ENCODE measurements around the gene PAQR5. TPM values are rescaled to one million over a fixed set of nuclear protein-coding genes. Genes with fewer than 3 reads are reported as not detected.

The PAQR5 gene
- total RNA-seq, 1 experiment from 2014 or later = 34.0 TPM

DNA sequence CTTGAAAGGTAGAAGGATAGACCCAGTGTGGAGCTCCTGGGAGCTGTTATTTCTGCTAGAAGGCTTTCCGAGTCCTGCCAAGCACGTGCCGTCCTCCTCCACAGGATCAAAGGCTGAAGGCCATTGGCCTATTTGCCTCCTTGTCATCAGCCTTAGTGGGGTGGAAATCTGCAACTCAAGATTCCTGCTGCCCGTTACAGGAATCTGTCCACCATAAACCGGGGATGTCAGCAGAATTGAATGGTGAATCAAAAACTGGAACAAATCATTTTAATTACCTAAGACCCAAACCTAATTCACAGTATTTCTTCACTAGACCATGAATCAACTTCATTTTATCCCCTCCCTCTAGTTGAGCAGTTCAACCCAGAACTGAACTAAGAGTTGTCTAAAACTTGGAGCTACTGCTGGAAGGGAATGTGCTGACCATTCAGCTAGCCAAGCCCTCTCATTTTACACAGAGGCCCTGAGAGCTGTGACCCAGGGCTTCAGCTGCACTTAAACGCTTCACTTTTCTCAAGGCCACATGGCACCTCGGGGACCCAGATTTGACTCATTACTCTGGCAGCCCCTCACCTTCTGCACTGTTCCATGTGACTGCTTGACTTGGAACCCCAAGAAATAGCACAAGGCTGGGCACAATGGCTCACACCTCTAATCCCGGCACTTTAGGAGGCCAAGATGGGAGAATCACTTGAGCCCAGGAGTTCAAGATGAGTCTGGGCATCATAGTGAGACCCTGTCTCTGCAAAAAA lies 78.7 kb downstream of the PAQR5 start (continued):
- TF ChIP-seq, protein P1, sequence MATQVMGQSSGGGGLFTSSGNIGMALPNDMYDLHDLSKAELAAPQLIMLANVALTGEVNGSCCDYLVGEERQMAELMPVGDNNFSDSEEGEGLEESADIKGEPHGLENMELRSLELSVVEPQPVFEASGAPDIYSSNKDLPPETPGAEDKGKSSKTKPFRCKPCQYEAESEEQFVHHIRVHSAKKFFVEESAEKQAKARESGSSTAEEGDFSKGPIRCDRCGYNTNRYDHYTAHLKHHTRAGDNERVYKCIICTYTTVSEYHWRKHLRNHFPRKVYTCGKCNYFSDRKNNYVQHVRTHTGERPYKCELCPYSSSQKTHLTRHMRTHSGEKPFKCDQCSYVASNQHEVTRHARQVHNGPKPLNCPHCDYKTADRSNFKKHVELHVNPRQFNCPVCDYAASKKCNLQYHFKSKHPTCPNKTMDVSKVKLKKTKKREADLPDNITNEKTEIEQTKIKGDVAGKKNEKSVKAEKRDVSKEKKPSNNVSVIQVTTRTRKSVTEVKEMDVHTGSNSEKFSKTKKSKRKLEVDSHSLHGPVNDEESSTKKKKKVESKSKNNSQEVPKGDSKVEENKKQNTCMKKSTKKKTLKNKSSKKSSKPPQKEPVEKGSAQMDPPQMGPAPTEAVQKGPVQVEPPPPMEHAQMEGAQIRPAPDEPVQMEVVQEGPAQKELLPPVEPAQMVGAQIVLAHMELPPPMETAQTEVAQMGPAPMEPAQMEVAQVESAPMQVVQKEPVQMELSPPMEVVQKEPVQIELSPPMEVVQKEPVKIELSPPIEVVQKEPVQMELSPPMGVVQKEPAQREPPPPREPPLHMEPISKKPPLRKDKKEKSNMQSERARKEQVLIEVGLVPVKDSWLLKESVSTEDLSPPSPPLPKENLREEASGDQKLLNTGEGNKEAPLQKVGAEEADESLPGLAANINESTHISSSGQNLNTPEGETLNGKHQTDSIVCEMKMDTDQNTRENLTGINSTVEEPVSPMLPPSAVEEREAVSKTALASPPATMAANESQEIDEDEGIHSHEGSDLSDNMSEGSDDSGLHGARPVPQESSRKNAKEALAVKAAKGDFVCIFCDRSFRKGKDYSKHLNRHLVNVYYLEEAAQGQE (IDR thresholded peaks at IDR 0.05; ENCODE audit: low read depth) = no peak
- TF ChIP-seq, protein P2, sequence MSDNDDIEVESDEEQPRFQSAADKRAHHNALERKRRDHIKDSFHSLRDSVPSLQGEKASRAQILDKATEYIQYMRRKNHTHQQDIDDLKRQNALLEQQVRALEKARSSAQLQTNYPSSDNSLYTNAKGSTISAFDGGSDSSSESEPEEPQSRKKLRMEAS (IDR thresholded peaks at IDR 0.05) = no peak
- TF ChIP-seq EZH2 (IDR thresholded peaks at IDR 0.05) = no peak
- TF ChIP-seq, protein P3, sequence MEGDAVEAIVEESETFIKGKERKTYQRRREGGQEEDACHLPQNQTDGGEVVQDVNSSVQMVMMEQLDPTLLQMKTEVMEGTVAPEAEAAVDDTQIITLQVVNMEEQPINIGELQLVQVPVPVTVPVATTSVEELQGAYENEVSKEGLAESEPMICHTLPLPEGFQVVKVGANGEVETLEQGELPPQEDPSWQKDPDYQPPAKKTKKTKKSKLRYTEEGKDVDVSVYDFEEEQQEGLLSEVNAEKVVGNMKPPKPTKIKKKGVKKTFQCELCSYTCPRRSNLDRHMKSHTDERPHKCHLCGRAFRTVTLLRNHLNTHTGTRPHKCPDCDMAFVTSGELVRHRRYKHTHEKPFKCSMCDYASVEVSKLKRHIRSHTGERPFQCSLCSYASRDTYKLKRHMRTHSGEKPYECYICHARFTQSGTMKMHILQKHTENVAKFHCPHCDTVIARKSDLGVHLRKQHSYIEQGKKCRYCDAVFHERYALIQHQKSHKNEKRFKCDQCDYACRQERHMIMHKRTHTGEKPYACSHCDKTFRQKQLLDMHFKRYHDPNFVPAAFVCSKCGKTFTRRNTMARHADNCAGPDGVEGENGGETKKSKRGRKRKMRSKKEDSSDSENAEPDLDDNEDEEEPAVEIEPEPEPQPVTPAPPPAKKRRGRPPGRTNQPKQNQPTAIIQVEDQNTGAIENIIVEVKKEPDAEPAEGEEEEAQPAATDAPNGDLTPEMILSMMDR (IDR thresholded peaks at IDR 0.05 in 2 of 3, conservative IDR thresholded peaks at IDR 0.05 in 1 of 3; ENCODE audit: borderline replicate concordance in 1 of 3, insufficient read depth in 1 of 3, low read depth in 2 of 3, low read length in 2 of 3) = no peak
- TF ChIP-seq TCF7L2 (IDR thresholded peaks at IDR 0.05; ENCODE audit: borderline replicate concordance, extremely low read depth, insufficient read depth, insufficient read length) = no peak
- no peak for TF ChIP-seq CBX3 (IDR thresholded peaks at IDR 0.05; ENCODE audit: low read depth)

All from HCT116 (cell line).